ENCODE results near the gene FAM131C.

- TF ChIP-seq CTCF (IDR thresholded peaks at IDR 0.05 in 2 of 3, conservative IDR thresholded peaks at IDR 0.05 in 1 of 3; ENCODE audit: control insufficient read depth in 2 of 3, extremely low read depth in 1 of 3, insufficient read depth in 1 of 3, low read depth in 3 of 3, low read length in 3 of 3): no peak
- TF ChIP-seq SUZ12 (IDR thresholded peaks at IDR 0.05; ENCODE audit: unreplicated experiment): no peak
These were observed 20.2 kb upstream of the FAM131C start for GRCh38 chr1:16093611-16094010.

Measured in GM12878 (cell line).